ENCODE data around the gene ARHGAP24.

GRCh38 chr4:85929961-85930665, 455.2 kb downstream of the ARHGAP24 start:
- TF ChIP-seq POLR2AphosphoS5 (IDR thresholded peaks at IDR 0.05; ENCODE audit: low read depth, low read length) (no peak), YY1 (IDR thresholded peaks at IDR 0.05; ENCODE audit: low read depth) (no peak), EZH2phosphoT487 (IDR thresholded peaks at IDR 0.05; ENCODE audit: borderline replicate concordance, low read depth) (no peak), CTCF (IDR thresholded peaks at IDR 0.05) (no peak), FOSL2 (IDR thresholded peaks at IDR 0.05; ENCODE audit: borderline replicate concordance, low read depth) (no peak), ZBTB33 (IDR thresholded peaks at IDR 0.05; ENCODE audit: borderline replicate concordance, low read depth) (no peak), MAX (IDR thresholded peaks at IDR 0.05; ENCODE audit: low read depth) (no peak), ELF1 (IDR thresholded peaks at IDR 0.05) (no peak), RXRA (IDR thresholded peaks at IDR 0.05; ENCODE audit: borderline replicate concordance, low read depth) (no peak), REST (IDR thresholded peaks at IDR 0.05; ENCODE audit: low read depth, low read length) (no peak), PBX3 (IDR thresholded peaks at IDR 0.05) (no peak), RFX5 (IDR thresholded peaks at IDR 0.05; ENCODE audit: low read length) (no peak), USF2 (IDR thresholded peaks at IDR 0.05; ENCODE audit: borderline replicate concordance, low read depth, low read length) (no peak)

Data from SK-N-SH (cell line).